Posterior vena cava (tissue), 2 donors: ENCODE results near the gene NBEA. TPM values are rescaled to one million over a fixed set of nuclear protein-coding genes. Genes with fewer than 3 reads are reported as not detected.

Experiments
- DNase-seq: peaks from one replicate; pipeline ENCODE4 v3.0.0-alpha.2; 2020; ENCODE audit warnings: low spot score
- intact Hi-C, 2 donors: fragments of 100-400 bp; cut with DNase I; formaldehyde crosslinking; loops; one replicate each; pipeline versions ENCODE4 v1.14.1 to v1.14.2; 2022 to 2023
- total RNA-seq, 2 donors: library from RNA; stranded (reverse); fragmentation: NEBNext Ultra II Directional; extraction: Animal tissue kit (Norgen Biotek cat#: 25700); gene quantifications; one replicate each; pipeline ENCODE4 v1.2.1, GENCODE V29; 2021
- donor health status: DM: yes; HTN: yes; CAD: no.
- donor health status: DM: yes; HTN: yes; CAD: no.

The NBEA gene
- total RNA-seq, 2 donors from 2014 or later, result 10.5 to 12.7 TPM

GRCh38 chr13:35512271-35512920 is 570.3 kb downstream of the NBEA start:
- DNase-seq, result no peak
- intact Hi-C loops, result no loop called here

- intact Hi-C loops, result no loop called here
- no peak for DNase-seq
These were observed 572.0 kb downstream of the NBEA start for GRCh38 chr13:35514061-35514477.

GRCh38 chr13:35514801-35515502 is 572.9 kb downstream of the NBEA start:
- intact Hi-C loops, result no loop called here
- DNase-seq, result no peak

- intact Hi-C loops, result no loop called here
These were observed 576.4 kb downstream of the NBEA start for GRCh38 chr13:35518337-35518946.

GRCh38 chr13:35524171-35524570 is 582.1 kb downstream of the NBEA start:
- DNase-seq, result no peak
- intact Hi-C loops, result no loop called here

More at GRCh38 chr13:35518337-35518946, 576.4 kb downstream of the NBEA start:
- no peak for DNase-seq

- intact Hi-C loops, result loop anchor here in 1 of 2 donors (5.0 kb wide), 1 partner anchor 1194 kb away; no protein-coding TSS in a partner anchor
- DNase-seq, result no peak
These were observed 584.5 kb downstream of the NBEA start for GRCh38 chr13:35526577-35526976.

GRCh38 chr13:35527451-35527850 is 585.4 kb downstream of the NBEA start:
- intact Hi-C loops, result loop anchor here in 1 of 2 donors (5.0 kb wide), 1 partner anchor 1195 kb away; no protein-coding TSS in a partner anchor
- DNase-seq, result no peak

- no peak for DNase-seq
These were observed 588.1 kb downstream of the NBEA start for GRCh38 chr13:35530147-35530546.

GRCh38 chr13:35530581-35530980 is 588.5 kb downstream of the NBEA start:
- DNase-seq, result no peak
- intact Hi-C loops, result no loop called here

More at GRCh38 chr13:35530147-35530546, 588.1 kb downstream of the NBEA start:
- intact Hi-C loops, result no loop called here

- no peak for DNase-seq
- intact Hi-C loops, result no loop called here
These were observed 589.5 kb downstream of the NBEA start for GRCh38 chr13:35531526-35531925.

- no peak for DNase-seq
- intact Hi-C loops, result no loop called here
These were observed 592.3 kb downstream of the NBEA start for GRCh38 chr13:35534343-35534742.

- intact Hi-C loops, result no loop called here
- no peak for DNase-seq
These were observed 606.7 kb downstream of the NBEA start for GRCh38 chr13:35548790-35549189.

GRCh38 chr13:35549481-35549880 is 607.4 kb downstream of the NBEA start:
- intact Hi-C loops, result no loop called here
- no peak for DNase-seq

- DNase-seq, result no peak
- intact Hi-C loops, result no loop called here
These were observed 610.2 kb downstream of the NBEA start for GRCh38 chr13:35552172-35552844.

- intact Hi-C loops, result no loop called here
- DNase-seq, result no peak
These were observed 613.0 kb downstream of the NBEA start for GRCh38 chr13:35554972-35555623.

GRCh38 chr13:35557475-35557874 is 615.4 kb downstream of the NBEA start:
- intact Hi-C loops, result no loop called here
- no peak for DNase-seq

- intact Hi-C loops, result no loop called here
These were observed 619.5 kb downstream of the NBEA start for GRCh38 chr13:35561540-35561939.

GRCh38 chr13:35565273-35565672 is 623.2 kb downstream of the NBEA start:
- intact Hi-C loops, result loop anchor here in 1 of 2 donors (2.0 kb wide), 1 partner anchor 72 kb away; no protein-coding TSS in a partner anchor
- DNase-seq, result no peak

More at GRCh38 chr13:35561540-35561939, 619.5 kb downstream of the NBEA start:
- no peak for DNase-seq

- intact Hi-C loops, result no loop called here
- DNase-seq, result no peak
These were observed 624.3 kb downstream of the NBEA start for GRCh38 chr13:35566340-35566739.
